Choroid plexus epithelial cell (primary cell): ENCODE measurements around the gene MSMP.
A peak's percentile ranks its signal among the peaks of the same experiment; 100 is the strongest.

Experiments
- DNase-seq: peaks from one replicate; pipeline ENCODE4 v3.0.0-alpha.2; 2010; ENCODE audit warnings: low read depth
- H3K4me3 ChIP-seq: 2 replicates; pipeline ENCODE4 v1.5.1; 2011; ENCODE audit warnings: low read depth, mild to moderate bottlenecking, control low read depth, low read length, moderate library complexity
- CTCF ChIP-seq: conservative IDR thresholded peaks from 2 replicates; pipeline ENCODE4 v1.5.1; 2011; ENCODE audit warnings: low read depth, mild to moderate bottlenecking, control low read depth, inconsistent platforms, low read length, moderate library complexity

The MSMP gene

GRCh38 chr9:35731415-35732184, 22.5 kb downstream of the MSMP start:
- TF ChIP-seq CTCF, result no peak
- DNase-seq, result peak; percentile 10
- peak overlapping the region; percentile 88 for H3K4me3 ChIP-seq

- H3K4me3 ChIP-seq, result peak overlapping the region; percentile 88
- no peak for TF ChIP-seq CTCF
- no peak for DNase-seq
These were observed 23.6 kb downstream of the MSMP start for GRCh38 chr9:35730486-35730854.

- peak; percentile 79 for DNase-seq
- peak overlapping the region; percentile 88 for H3K4me3 ChIP-seq
- peak; percentile 74 for TF ChIP-seq CTCF
These were observed 24.2 kb downstream of the MSMP start for GRCh38 chr9:35729700-35730485.

- no peak for TF ChIP-seq CTCF
- DNase-seq, result peak; percentile 29
- peak overlapping the region; percentile 88 for H3K4me3 ChIP-seq
These were observed 25.0 kb downstream of the MSMP start for GRCh38 chr9:35729101-35729500.

GRCh38 chr9:35728041-35728971, 25.8 kb downstream of the MSMP start:
- TF ChIP-seq CTCF, result no peak
- H3K4me3 ChIP-seq, result peak overlapping the region; percentile 46
- peak; percentile 87 for DNase-seq

- no peak for TF ChIP-seq CTCF
- peak overlapping the region; percentile 46 for H3K4me3 ChIP-seq
- DNase-seq, result no peak
These were observed 26.4 kb downstream of the MSMP start for GRCh38 chr9:35727676-35728040.
